ENCODE results near the gene KRTAP10-11.

GRCh38 chr21:44637018-44637850, 9.0 kb upstream of the KRTAP10-11 start, which contains the start of gene KRTAP10-10:
- TF ChIP-seq CTCF (IDR thresholded peaks at IDR 0.05): no peak
- no peak for TF ChIP-seq EZH2 (IDR thresholded peaks at IDR 0.05; ENCODE audit: borderline replicate concordance, insufficient read depth, low read depth, low read length, poor library complexity, severe bottlenecking)

All from B cell (primary cell).